Dendritic cell treated with granulocyte-macrophage colony-stimulating factor and Interleukin-4, amounts not matched to agents 40 ng/mL and 50 ng/mL, for 4 days (primary cell): ENCODE measurements around the gene DIPK1C.

Experiments used
- H3K27ac Mint-ChIP-seq: one replicate; pipeline ENCODE4 v1.8.0; 2022; ENCODE audit warnings: mild to moderate bottlenecking, mixed read lengths
- H3K27me3 Mint-ChIP-seq: one replicate; pipeline ENCODE4 v1.8.0; 2022; ENCODE audit warnings: mild to moderate bottlenecking, mixed read lengths
- H3K36me3 Mint-ChIP-seq: one replicate; pipeline ENCODE4 v1.8.0; 2022; ENCODE audit warnings: low read depth, mixed read lengths
- H3K4me1 Mint-ChIP-seq: one replicate; pipeline ENCODE4 v1.8.0; 2022; ENCODE audit warnings: low read depth, mixed read lengths
- H3K4me3 Mint-ChIP-seq: one replicate; pipeline ENCODE4 v1.8.0; 2022; ENCODE audit warnings: mild to moderate bottlenecking, moderate library complexity, mixed read lengths
- H3K9me3 Mint-ChIP-seq: one replicate; pipeline ENCODE4 v1.8.0; 2022; ENCODE audit warnings: mixed read lengths
- intact Hi-C: fragments of 100-400 bp; cut with micrococcal nuclease; formaldehyde crosslinking; loops from one replicate; pipeline ENCODE4 v1.15.0; 2022

Gene DIPK1C

DNA sequence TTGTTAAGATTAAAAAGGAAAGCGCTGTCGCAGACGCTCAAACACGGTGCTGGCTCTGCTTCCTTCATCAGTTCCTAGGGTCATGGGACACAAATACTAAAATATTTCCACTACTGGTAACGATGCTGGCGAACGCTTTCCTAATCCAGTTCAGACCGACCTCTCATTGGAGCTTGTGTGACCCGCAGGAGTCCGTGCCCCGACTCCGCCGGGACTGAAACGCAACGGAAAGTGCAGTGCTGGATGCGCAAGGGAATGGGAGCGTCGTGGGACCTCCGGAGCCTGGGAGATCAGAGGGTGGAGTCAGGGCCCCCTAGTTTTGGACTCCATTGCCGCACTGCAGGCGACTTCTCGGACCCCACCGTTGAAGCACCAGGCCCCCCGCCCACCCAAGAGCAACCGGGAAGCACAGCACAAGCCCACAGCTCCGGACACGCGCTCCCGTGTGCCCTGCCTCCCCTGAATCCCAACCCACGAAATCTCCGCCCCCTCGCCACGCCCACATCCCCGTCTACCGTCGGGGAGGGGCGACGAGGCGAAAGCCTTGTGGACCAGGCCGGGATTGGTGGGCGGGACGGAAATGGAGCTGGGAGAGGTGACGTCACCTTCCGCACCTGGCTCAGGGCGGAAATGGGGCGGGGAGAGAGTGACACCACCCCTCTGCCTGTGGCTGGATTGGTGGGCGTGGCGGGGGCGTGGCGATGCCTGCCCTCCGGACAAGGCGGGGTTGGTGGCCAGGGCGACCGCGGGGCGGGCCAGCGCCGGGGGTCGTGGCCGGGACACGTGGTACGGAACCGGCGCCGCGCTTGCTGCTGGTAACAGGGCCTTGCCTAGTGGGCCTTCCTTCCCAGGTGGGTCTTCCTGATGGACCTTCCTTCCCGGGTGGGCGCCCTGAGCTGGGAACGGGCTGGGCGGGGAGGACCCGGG lies 38.7 kb upstream of the DIPK1C start, which contains the start of gene CNDP2:
TSS of gene CNDP2 (plus strand) at position 783 of the 927 bp plus-strand sequence. CDS start 3,611 bp downstream, outside the sequence.
- H3K36me3 Mint-ChIP-seq, result peaks cover 20% of the 10 kb centered on the region
- H3K27me3 Mint-ChIP-seq, result no peaks in the 10 kb centered on the region
- intact Hi-C loops, result loop anchor here (10.0 kb wide), 1 partner anchor 59 kb away; no protein-coding TSS in a partner anchor
- H3K4me1 Mint-ChIP-seq, result peaks cover 30% of the 10 kb centered on the region
- peak within 1 kb of the TSS; percentile 94 for H3K27ac Mint-ChIP-seq
- no peaks in the 10 kb centered on the region for H3K9me3 Mint-ChIP-seq
- H3K4me3 Mint-ChIP-seq, result peak within 1 kb of the TSS; percentile 81

DNA sequence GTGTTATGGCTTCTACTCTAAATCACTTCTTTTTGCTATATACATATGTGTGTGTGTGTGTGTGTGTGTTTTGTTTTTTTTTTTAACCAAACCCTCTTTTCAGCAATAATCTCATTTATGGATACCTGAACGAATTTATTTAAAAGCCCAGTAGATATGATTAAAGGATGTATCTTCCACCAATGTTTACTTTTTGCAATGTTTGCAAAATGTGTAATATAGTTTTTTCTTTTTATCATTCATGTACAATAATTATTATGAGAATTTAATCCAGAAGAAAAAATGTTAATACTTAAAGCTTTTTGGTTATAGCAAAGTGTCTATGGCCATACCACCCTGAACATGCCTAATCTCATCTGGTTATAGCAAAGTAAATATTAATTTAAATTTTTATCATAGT lies 37.4 kb upstream of the DIPK1C start:
- H3K27me3 Mint-ChIP-seq, result no peaks in the 10 kb centered on the region
- peaks cover 15% of the 10 kb centered on the region for H3K36me3 Mint-ChIP-seq
- no peak overlapping the region for H3K27ac Mint-ChIP-seq
- no peak overlapping the region for H3K4me3 Mint-ChIP-seq
- H3K4me1 Mint-ChIP-seq, result peaks cover 22% of the 10 kb centered on the region
- no peaks in the 10 kb centered on the region for H3K9me3 Mint-ChIP-seq
- intact Hi-C loops, result loop anchor here (1.0 to 10.0 kb wide), 3 partner anchors 60 to 300 kb away; no protein-coding TSS in a partner anchor

DNA sequence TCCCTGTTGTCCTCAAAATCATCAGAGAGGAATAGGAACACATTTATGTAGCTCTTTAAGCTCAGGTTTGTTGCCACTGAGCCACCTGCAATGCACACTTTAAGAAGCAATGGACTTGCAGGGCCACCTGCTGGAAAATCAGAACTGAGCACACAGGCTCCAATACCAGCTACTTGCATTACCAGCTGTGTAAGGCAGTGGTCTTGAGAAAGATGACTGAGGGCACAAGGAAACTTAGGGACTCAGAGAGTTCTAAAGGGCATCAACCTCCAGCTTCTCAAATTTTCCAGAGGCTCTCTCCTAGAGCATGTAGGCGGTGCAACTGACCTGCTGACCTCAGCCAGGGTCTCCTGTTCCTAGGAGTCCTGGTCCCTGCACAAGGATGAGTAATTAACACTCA lies 36.6 kb upstream of the DIPK1C start:
- H3K4me1 Mint-ChIP-seq, result peaks cover 15% of the 10 kb centered on the region
- no peaks in the 10 kb centered on the region for H3K9me3 Mint-ChIP-seq
- H3K27ac Mint-ChIP-seq, result no peak overlapping the region
- H3K36me3 Mint-ChIP-seq, result peaks cover 15% of the 10 kb centered on the region
- intact Hi-C loops, result loop anchor here (1.0 to 10.0 kb wide), 3 partner anchors 61 to 299 kb away; no protein-coding TSS in a partner anchor
- no peak overlapping the region for H3K4me3 Mint-ChIP-seq
- H3K27me3 Mint-ChIP-seq, result no peaks in the 10 kb centered on the region

DNA sequence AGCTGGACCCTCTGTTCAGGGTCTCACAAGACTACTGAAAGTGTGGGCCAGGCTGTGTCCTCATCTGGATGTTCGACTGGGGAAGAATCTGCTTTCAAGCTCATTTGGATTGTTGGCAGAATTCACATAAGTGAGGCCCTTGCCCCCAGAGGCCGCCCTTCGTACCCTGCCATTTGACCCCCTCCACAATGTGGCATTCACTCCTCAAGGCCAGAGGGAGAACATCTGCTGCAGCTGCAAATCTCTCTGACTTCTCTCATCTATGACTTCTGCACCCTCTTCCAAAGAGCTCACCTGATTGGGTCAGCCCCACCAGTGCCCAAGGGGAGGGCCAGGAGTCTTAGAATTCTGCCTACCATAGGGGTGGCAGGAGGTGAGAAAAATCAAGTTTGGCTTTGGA lies 35.2 kb upstream of the DIPK1C start:
- intact Hi-C loops, result loop anchor here (5.0 to 10.0 kb wide), 2 partner anchors 63 to 140 kb away; no protein-coding TSS in a partner anchor
- no peak overlapping the region for H3K4me3 Mint-ChIP-seq
- H3K36me3 Mint-ChIP-seq, result peaks cover 15% of the 10 kb centered on the region
- no peak overlapping the region for H3K27ac Mint-ChIP-seq
- no peaks in the 10 kb centered on the region for H3K9me3 Mint-ChIP-seq
- H3K4me1 Mint-ChIP-seq, result peaks cover 6% of the 10 kb centered on the region
- H3K27me3 Mint-ChIP-seq, result no peaks in the 10 kb centered on the region

DNA sequence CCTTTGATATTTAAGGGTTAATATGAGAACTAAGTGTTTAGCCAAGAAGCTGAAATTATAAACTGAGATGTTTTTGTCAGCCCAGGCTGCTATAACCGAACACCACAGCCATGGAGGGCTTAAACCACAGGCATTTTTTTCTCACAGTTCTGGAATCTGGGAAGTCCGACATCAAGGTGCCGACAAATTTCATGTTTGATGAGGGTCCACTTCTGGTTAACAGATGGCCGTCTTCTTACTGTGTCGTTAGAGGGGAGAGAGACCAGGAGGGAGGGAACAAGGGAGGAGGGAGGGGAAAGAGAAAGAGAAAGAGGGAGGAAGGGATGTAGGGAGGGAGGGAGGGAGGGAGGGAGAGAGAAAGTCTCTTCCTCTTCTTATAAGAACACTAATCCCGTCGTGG lies 32.6 kb upstream of the DIPK1C start:
- Mint-ChIP-seq H3K36me3 (no peaks in the 10 kb centered on the region), H3K4me3 (no peak overlapping the region), H3K27me3 (peaks cover 3% of the 10 kb centered on the region), H3K9me3 (no peaks in the 10 kb centered on the region), H3K27ac (no peak overlapping the region), H3K4me1 (peaks cover 4% of the 10 kb centered on the region)
- intact Hi-C loops, result loop anchor here (5.0 to 10.0 kb wide), 2 partner anchors 65 to 137 kb away; no protein-coding TSS in a partner anchor

DNA sequence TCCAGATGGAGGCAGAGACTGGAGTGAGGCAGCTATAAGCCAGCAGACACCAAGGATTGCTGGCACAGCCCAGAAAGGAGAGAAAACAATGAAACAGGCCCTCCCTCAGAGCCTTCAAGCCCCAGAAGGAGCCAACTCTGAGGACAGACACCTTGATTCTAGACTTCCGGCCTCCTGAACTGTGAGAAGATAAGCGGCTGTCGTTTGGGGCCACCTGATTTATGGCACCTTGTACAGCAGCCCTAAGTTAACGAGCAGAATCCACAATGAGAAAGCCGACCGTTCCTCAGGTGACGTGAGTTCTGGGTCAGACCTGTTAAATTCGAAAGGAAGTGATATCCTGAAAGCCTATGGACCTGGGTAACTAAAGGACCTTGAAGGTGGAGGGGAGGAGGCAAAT lies 31.8 kb upstream of the DIPK1C start:
- H3K9me3 Mint-ChIP-seq, result no peaks in the 10 kb centered on the region
- no peak overlapping the region for H3K4me3 Mint-ChIP-seq
- H3K36me3 Mint-ChIP-seq, result no peaks in the 10 kb centered on the region
- H3K27ac Mint-ChIP-seq, result no peak overlapping the region
- intact Hi-C loops, result no loop called here
- H3K27me3 Mint-ChIP-seq, result peaks cover 3% of the 10 kb centered on the region
- H3K4me1 Mint-ChIP-seq, result peaks cover 5% of the 10 kb centered on the region

DNA sequence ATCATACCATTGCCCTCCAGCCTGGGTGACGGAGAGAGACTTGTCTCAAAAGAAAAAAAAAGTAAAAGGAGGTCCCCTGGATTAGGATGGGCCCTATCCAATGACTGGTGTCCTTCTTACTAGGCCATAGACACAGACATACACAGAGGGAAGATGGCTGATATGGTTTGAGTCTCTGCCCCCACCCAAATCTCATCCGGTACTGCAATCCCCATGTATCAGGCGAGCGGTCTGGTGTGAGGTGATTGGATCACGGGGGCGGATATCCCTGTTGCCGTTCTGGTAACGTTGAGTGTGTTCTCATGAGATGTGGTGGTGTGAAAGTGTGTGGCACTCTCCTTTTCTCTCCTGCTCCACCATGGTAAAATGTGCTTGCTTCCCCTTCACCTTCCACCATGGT lies 31.2 kb upstream of the DIPK1C start:
- no peaks in the 10 kb centered on the region for H3K9me3 Mint-ChIP-seq
- no peaks in the 10 kb centered on the region for H3K36me3 Mint-ChIP-seq
- intact Hi-C loops, result no loop called here
- no peak overlapping the region for H3K27ac Mint-ChIP-seq
- H3K4me3 Mint-ChIP-seq, result no peak overlapping the region
- H3K4me1 Mint-ChIP-seq, result peaks cover 5% of the 10 kb centered on the region
- H3K27me3 Mint-ChIP-seq, result peaks cover 3% of the 10 kb centered on the region

DNA sequence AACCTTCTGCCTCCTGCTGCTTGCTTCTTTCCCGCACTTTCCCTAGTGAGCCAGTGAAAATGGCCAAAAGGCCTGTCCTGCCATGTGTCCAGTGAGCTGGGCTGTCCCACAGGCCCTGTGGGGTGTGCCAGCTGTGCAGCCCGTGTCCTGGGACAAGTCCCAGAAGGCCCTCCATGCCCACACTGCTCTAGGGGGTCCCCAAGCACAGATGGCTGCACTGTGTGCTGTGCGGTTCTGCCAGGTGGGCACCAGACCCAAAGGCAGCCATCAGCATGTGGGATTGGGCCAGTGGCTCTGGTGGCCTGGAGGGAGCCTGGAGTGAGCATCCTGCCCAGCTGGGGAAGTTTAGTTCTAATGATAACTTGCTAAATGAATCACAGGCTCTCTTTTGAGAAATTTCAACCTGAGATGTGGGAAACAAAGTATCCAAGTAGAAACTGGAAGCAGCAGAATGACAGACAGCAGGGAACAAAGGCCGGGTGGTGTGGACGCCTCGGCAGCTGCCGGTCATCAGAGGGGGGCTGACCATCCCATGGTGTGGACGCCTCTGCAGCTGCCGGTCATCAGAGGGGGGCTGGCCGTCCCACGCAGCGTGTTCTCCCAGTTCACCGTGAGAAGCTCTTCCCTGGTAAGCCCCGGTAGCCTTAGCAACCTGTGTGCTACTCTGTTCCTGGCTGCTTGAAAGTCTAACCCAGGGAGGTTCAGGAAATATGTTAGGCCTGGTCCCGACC lies 29.2 kb upstream of the DIPK1C start:
- no peak overlapping the region for H3K4me3 Mint-ChIP-seq
- intact Hi-C loops, result no loop called here
- no peak overlapping the region for H3K27ac Mint-ChIP-seq
- peaks cover 3% of the 10 kb centered on the region for H3K27me3 Mint-ChIP-seq
- H3K4me1 Mint-ChIP-seq, result peaks cover 5% of the 10 kb centered on the region
- no peaks in the 10 kb centered on the region for H3K9me3 Mint-ChIP-seq
- H3K36me3 Mint-ChIP-seq, result no peaks in the 10 kb centered on the region

DNA sequence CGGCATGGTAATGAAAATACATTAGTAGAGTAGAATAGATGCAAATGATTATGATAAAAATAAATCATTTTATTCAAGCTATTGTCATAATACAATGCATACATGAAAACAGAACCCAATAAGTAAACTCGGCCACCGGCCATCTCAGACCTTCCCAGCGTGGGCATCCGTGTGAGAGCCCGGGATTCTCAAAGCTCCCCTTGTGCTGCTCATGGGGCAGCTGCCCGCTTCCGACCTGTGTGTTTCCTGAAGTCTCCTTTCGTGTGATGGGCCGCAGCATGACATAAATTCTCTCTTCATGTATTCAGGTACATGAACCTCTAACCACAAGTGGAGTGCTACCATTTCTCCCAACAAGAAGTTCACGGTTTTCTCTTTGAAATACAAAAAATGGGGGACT lies 25.6 kb upstream of the DIPK1C start:
- Mint-ChIP-seq H3K36me3 (no peaks in the 10 kb centered on the region), H3K9me3 (no peaks in the 10 kb centered on the region), H3K4me3 (no peak overlapping the region), H3K27ac (no peak overlapping the region), H3K4me1 (peaks cover 34% of the 10 kb centered on the region), H3K27me3 (peaks cover 3% of the 10 kb centered on the region)
- intact Hi-C loops, result no loop called here

DNA sequence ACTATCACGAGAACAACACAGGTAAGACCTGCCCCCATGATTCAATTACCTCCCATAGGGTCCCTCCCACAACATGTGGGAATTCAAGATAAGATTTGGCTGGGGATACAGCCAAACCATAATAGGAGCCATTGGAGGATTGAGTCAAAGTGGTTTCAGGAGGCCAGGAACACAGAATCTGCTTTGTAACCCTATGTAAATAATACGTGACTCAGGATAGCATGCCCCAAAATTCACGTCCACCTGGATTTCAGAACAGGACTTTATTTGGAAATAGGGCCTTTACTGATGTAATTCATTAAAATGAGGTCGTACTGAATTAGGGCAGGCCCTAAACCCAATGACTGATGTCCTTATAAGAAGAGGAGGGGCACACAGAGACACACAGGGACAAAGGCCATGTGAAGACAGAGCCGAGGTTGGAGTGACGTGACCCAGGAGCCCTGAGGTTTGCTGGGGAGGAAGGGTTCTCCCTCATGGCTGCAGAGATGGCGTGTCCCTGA lies 23.1 kb upstream of the DIPK1C start:
- no peaks in the 10 kb centered on the region for H3K36me3 Mint-ChIP-seq
- no peaks in the 10 kb centered on the region for H3K9me3 Mint-ChIP-seq
- intact Hi-C loops, result no loop called here
- no peak overlapping the region for H3K4me3 Mint-ChIP-seq
- no peaks in the 10 kb centered on the region for H3K27me3 Mint-ChIP-seq
- H3K27ac Mint-ChIP-seq, result no peak overlapping the region
- peaks cover 38% of the 10 kb centered on the region for H3K4me1 Mint-ChIP-seq

DNA sequence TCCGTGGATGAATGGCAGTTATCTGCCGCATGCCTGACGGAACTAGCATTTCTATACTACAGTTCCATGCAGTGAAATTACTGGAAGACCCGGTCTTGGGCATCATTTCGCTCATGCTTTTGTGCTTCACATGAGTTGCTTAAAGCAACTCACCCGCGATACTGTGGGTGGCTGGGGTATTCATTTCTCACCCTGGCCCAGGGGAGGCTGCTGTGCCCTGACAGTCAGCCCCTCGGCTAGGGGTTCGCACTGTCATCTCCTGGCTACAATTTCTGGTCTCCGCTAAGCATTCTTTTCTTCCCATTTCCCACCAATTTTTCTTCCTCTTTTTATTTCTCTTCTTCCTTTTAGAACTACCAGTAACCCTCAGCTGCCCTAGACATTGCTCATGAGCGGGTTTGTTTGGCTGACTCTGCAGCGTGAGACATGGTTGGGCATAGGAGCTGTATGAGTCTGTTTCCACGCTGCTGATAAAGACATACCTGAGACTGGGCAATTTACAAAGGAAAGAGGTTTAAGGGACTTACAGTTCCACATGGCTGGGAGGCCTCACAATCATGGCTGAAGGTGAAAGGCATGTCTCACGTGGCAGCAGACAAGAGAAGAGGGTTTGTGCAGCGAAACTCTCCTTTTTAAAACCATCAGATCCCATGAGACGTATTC lies 22.5 kb upstream of the DIPK1C start:
- H3K4me1 Mint-ChIP-seq, result peaks cover 33% of the 10 kb centered on the region
- no peaks in the 10 kb centered on the region for H3K27me3 Mint-ChIP-seq
- H3K9me3 Mint-ChIP-seq, result no peaks in the 10 kb centered on the region
- H3K4me3 Mint-ChIP-seq, result no peak overlapping the region
- H3K27ac Mint-ChIP-seq, result peak overlapping the region; percentile 24
- intact Hi-C loops, result no loop called here
- H3K36me3 Mint-ChIP-seq, result no peaks in the 10 kb centered on the region

DNA sequence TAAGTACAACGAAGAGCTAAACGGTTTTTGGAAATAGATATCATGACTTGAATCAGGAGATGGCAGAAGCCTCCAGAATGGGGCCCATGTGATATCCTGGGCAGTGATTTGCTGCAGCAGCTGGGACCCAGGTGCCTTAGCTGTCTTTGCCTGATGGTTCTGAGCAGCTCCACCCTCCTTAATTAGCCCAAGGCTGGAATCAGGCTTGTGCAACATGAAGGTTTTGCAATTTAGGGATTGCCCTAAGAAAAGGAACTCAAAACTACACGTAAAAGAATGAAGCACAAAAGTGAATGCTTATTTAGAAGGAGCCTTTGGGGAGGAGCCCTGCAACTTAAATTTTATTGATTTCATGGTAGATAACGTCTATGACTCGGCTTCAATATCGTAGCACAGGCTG lies 21.8 kb upstream of the DIPK1C start:
- Mint-ChIP-seq H3K27ac (no peak overlapping the region), H3K27me3 (no peaks in the 10 kb centered on the region), H3K4me1 (peaks cover 32% of the 10 kb centered on the region), H3K36me3 (no peaks in the 10 kb centered on the region), H3K4me3 (no peak overlapping the region), H3K9me3 (no peaks in the 10 kb centered on the region)
- intact Hi-C loops, result no loop called here

DNA sequence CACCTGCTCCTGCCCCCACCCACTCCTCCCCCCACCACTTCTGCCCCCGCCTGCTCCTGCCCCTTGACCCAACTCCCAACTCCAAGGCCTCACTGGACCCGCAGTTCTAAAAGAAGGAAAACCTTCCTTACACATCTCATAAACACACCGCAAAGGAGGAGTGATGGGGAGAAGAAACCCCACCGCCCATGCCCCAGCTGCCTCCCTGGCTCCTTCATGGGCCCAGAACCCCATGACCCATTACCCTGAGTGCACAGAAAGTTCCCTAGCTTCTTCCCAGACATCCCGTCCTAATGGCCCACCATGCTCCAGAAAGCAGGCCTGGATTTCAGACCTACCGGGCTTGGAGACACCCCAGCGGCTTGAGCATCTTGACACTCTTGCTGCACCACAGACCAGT lies 21.2 kb upstream of the DIPK1C start:
- Mint-ChIP-seq H3K4me1 (peaks cover 32% of the 10 kb centered on the region), H3K9me3 (no peaks in the 10 kb centered on the region), H3K4me3 (no peak overlapping the region), H3K27me3 (no peaks in the 10 kb centered on the region), H3K27ac (no peak overlapping the region), H3K36me3 (no peaks in the 10 kb centered on the region)
- intact Hi-C loops, result no loop called here
